ENCODE measurements around the gene MPND.

The MPND gene

DNA sequence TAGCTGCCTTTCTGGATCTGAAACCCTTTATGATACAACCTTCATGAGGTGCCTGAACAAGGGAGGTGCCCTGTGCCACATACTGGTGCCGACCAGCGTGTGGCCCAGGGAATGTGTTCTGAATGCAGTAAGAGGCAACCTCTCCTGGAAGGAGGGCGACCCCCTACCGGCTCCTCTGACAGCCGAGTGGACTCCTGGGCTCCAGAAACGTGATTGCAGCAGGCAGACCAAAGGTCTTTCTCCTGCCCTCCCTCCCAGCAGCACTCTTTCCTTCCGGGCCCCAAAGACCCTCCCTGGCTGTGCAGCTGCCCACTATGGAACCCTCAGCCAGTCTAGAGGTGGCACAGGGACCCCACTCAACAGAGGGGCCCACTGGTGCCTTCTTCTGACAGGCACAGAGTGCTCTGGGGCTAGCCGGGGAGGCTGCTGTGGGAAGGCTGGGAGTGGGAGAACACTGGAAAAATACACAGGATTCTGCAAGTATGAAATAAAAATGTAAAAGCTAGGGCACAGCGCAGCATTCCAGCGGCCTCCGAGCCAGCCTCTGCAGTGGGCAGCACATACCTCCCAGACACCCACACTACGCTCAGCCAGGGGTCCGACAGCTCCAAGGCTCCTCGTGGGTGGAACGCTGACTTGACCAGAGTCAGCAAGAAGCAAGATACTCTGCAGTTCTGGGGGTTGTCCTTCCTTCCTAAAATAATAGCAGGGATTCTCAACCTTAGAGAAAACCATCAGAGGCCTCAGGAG, 42.1 kb downstream of the MPND start:
- no peak for DNase-seq

GRCh38 chr19:4386041-4386782, 42.9 kb downstream of the MPND start:
- no peak for DNase-seq

- no peak for DNase-seq
Observed at GRCh38 chr19:4388337-4389063, 45.1 kb downstream of the MPND start.

DNA sequence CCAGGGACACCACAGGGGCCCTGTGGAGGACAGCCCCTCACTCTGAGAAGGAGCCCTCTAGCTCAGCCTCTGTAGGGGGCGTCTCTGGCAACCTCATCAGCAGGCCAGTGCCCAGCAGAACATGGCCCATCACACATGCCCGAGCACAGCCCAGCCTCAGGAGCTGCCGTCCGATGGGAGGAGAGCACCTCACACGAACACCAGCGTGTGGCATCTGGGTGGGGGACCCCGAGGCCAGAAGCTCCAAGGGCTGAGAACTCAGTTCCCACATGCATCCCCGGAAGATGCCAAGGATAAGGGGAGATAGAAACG, 45.7 kb downstream of the MPND start:
- DNase-seq: no peak

DNA sequence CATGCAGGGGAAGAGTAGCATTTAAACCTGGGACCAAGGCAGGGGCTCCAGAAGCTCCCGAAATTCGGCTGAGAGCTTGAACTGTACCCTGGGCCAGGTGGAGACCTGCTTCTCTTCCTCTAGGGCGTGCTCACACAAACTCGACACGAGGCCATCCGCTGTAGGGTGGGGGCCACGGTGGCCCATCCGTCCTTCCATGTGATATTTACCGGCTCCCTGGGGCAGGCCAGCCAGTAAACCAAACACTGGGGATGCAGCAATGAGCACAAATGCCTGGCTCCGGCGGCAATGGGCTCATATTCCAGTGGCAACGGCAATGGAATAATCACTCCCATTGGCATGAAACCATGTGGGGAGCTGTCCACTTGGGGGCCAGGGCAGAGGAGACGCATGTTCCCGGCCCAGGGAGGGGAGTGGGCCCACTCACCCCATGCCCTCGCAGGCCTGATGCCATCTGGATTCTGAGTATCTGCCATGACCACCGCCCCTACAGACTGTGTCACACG, 46.2 kb downstream of the MPND start:
- no peak for DNase-seq

DNA sequence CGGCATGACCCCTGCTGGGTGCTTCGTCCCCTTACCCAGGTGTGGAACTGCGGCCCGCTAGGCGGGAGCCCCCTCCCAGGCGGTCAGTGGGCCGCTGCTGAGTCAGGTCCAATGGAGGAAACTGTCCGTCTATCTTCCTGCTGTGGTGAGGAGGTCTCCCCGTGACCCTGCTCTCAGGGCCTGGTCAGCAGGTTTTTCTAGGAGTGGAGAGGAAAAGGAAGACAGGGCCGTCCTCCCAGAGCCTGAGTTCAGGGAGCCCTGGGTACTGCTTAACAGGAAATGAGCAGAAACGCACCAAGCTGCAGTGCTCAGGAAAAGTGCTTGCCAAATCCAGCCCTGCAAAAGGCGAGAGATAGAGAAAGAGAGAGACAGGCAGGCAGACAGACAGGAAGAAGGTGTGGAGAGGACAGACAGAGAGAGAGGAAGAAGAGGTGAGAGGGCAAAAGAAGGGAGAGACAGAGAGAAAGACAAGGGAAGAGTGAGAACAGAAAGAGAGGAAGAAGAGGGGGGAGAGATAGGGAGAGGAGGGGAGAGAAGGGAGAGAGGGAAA, 46.7 kb downstream of the MPND start:
- DNase-seq: no peak

DNA sequence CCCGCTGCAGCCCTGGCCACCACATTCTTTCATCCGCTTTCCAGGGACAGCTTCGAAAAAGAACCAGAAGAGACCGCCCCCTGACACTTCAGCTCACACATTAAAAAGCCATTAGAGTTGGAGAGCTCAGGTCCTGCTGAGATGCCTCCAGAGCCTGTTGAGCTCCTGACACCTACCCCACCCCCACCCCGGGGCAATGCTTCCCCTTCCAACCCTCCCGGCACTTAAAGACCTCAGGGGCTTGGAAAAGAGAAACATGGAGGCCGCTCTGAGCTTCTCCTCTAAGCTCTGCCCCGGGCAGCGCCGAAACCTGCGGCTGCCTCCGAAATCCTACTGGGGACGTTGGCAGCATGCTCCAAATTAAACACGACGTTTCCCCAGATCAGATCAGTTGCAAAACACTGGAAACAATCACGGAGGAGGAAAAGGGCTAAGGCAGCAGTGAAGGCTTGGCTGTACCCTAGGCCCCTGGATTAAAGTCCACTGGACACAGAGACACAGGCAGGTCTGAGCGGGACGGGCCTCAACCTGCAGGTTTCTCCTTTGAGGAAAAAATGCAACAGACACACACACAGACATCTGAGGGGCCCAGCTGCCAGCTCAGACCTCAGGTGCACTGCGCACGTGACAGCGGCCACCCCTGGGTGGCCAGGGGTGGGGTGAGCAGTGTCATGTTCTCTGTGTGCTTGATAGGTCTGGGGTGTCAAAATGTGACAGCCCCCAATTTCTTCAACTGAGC, 47.4 kb downstream of the MPND start:
- no peak for DNase-seq

- DNase-seq: no peak
Observed at GRCh38 chr19:4391306-4391693, 47.9 kb downstream of the MPND start.

GRCh38 chr19:4391701-4392483, 48.5 kb downstream of the MPND start:
- no peak for DNase-seq

DNA sequence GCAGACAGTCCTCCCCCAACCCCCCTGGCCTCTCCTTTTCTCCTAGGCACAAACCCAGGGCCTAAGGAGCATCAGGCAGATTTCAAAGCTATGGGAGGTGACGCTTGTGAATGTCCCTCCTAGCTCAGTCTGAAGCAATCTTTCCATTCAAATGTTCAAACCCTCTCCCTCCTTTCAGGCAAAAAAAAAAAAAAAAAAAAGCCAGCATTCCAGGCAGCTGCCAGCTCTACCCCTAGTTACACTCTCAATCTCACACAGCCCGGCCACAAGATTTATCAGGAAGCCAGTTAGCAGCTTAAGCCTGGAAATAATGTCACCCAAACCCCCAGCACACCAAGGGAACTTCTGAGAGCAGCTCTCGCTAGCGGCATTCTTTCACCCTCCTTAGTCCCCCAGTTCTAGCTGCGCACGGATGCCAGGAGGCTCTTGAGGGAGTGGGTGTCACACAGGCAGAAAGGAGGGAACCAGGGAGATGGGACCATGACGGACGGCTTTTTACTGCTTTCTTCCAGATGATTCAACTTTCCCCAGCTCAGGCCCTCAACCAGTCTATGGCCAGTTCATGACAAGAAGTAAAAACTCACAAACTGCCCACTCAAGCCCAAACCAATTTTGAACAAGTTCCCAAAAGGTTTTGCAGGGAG, 50.7 kb downstream of the MPND start:
- no peak for DNase-seq

GRCh38 chr19:4396949-4397783, 53.8 kb downstream of the MPND start:
- DNase-seq: no peak

DNA sequence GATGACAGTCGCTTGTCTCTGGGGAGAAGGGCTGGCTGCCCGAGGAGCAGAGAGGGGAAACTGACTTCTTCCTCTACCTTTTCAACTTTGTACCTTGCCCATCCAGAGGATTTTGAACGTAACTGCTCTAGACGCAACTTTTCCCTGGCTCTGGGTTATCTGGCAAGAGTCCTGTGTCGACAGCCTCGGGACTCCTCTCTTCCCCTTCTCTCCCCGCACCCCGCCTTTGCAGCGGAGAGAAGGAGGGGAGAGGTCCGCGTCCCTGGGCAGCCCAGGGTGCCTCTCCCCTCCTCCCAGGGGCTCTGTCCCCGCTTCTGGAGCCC, 56.4 kb downstream of the MPND start:
- DNase-seq: no peak

DNA sequence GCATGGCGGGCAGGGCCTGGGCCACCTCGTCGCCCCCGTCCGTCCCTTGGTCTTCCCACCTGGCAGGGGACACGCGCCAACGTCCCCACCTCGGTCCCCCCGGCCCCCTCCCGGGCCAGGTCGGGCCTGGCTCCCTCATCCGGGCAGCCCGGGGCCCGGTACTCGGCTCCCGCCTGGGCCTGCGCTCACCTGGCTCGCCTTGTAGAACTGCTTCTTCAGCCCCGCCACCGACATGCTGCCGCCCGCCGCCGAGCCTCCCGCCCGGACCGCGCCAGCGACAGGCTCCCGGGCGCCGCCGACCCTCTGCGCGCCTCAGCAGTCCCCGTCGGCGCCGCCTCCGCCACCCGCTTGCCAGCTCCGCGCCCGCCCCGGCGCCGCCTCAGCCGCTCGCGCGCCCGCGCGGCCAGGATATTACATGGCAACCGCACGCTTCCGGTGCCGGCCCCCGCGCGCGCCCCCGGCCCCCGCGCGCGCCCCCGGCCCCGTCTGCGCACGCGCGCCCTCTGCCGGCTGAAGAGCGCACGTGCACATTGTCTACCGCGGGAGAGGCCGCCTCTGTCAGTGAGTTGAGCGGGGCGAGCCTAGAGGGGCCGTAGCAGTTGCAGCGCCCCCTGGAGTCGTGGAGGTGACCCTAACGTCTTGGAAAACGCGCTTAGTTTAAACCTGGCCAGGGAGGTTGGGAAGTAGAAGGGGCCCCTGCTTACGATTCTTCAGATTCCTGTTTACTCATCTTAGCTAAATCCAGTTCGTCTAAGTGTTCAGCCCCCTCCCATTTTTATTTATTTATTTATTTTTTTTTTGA, 57.0 kb downstream of the MPND start, which contains the start of gene SH3GL1:
SH3GL1 (minus strand) TSS at position 413 of the 802 bp plus-strand sequence; CDS start at position 234, 179 bp downstream.
- DNase-seq: peak; percentile 92

DNA sequence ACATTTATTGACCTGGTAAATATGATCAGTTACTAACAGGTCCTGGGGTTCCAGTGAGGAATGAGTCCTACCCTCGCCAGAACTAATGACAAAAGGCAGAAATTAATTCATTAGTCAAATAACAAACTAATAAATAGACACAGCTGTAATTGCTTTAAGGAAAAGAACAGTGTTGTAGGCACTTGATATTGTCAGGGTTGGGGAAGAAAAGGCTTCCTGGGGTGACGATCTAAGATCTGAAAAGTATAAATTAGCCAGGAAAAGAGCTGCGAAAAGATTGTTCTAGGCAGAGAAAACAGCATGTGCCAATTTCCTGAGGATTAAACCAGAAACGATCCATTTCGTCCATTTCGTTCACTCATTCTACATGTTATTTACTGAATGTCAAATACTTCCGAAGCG, 58.4 kb downstream of the MPND start:
- DNase-seq: no peak

DNA sequence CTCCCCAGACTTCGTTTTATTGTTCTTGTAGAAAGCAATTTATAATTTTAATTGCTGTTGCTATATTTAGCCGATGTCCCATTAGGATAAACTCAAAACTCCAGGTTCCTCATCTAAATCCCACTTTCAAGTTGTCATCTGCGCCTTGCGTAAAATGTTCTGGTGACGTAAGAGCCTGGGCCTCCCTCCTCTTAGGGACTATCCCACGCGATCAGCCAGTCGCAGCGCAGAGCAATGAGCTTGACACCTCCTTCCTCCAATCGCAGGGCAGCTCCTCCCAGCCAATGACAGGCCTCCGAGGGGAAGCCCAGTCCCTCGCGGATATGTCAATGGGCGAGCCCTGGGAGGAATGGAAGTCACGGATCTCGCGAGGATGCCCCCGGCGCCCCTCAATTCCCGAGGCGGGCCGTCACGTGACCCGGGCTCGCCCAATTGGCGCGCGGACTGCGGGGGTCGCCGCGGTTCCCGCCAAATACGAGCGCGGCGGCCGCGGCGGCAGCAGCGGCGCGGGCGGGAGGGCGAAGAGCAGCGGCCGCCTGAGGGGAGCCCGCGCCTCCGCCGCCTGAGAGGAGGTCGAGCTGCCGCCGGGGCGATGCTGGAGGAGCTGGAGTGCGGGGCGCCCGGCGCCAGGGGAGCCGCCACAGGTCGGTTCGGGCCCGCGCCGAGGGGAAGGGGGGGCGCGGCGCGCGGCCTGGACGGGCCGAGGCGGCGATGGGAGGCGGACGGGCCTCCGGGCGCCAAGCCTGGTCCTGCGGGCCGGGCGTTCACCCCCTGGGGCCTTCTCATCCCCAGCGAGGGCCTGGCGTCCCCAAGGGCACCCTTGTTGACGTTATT, 59.0 kb downstream of the MPND start, which contains the start of gene CHAF1A:
CHAF1A (plus strand) TSS at position 470 of the 834 bp plus-strand sequence; CDS start at position 593, 123 bp downstream.
- peak; percentile 100 for DNase-seq

- no peak for DNase-seq
Observed at GRCh38 chr19:4403005-4403761, 59.8 kb downstream of the MPND start.

GRCh38 chr19:4405977-4406376, 62.6 kb downstream of the MPND start:
- no peak for DNase-seq

- DNase-seq: no peak
Observed at GRCh38 chr19:4406626-4407025, 63.3 kb downstream of the MPND start.

Measured in CD4-positive, alpha-beta T cell treated with Interleukin-17A for 1 hour (primary cell).